CD14-positive monocyte (primary cell): Measurements from ENCODE around the gene KLF15. TPM values are rescaled to one million over a fixed set of nuclear protein-coding genes. Genes with fewer than 3 reads are reported as not detected.

Experiments
- DNase-seq, 3 donors: peaks; one replicate each; pipeline ENCODE4 v3.0.0-alpha.2; 2011 to 2022
- H2AFZ ChIP-seq: 2 replicates; pipeline ENCODE4 v1.6.0; 2012; ENCODE audit warnings: mild to moderate bottlenecking, low read depth, low read length, inconsistent platforms; ENCODE audit not compliant: insufficient read depth, poor library complexity, severe bottlenecking
- H3K27ac ChIP-seq, 2 donors: 1 replicate in 1 of 2; 2 replicates in 1 of 2; pipeline ENCODE4 v1.5.1; 2012 to 2013; ENCODE audit warnings: low read length in 2 of 2, control low read depth in 1 of 2, inconsistent platforms in 1 of 2, low read depth in 1 of 2, mild to moderate bottlenecking in 1 of 2
- H3K27me3 ChIP-seq, 2 donors: one replicate each; pipeline versions ENCODE4 v1.6.0 to v1.6.1; 2011 to 2013; ENCODE audit warnings: low read length in 2 of 2; ENCODE audit not compliant: control insufficient read depth in 2 of 2, insufficient read depth in 2 of 2
- H3K36me3 ChIP-seq, 2 donors: replicated peaks in 1 of 2; 1 replicate in 1 of 2; 2 replicates in 1 of 2; pipeline versions ENCODE4 v1.5.1 to v1.6.1; 2012 to 2013; ENCODE audit warnings: low read length in 2 of 2, control low read depth in 1 of 2, inconsistent platforms in 1 of 2, mild to moderate bottlenecking in 1 of 2; ENCODE audit not compliant: insufficient read depth in 2 of 2, control insufficient read depth in 1 of 2
- H3K4me1 ChIP-seq, 2 donors: 1 replicate in 1 of 2; 2 replicates in 1 of 2; pipeline versions ENCODE4 v1.5.1 to v1.6.1; 2012 to 2013; ENCODE audit warnings: low read length in 2 of 2, control low read depth in 1 of 2, inconsistent platforms in 1 of 2, mild to moderate bottlenecking in 1 of 2, moderate library complexity in 1 of 2; ENCODE audit not compliant: insufficient read depth in 2 of 2, control insufficient read depth in 1 of 2
- H3K4me2 ChIP-seq: replicated peaks from 2 replicates; pipeline ENCODE3; 2012; ENCODE audit warnings: low read length, moderate library complexity, mild to moderate bottlenecking; ENCODE audit not compliant: poor library complexity, severe bottlenecking; ENCODE audit errors: extremely low read depth
- H3K4me3 ChIP-seq, 3 experiments: fragments of 200-600 bp in 1 of 3; sonication (generic) in 1 of 3; replicated peaks in 1 of 3; 1 replicate in 2 of 3; 2 replicates in 1 of 3; pipeline ENCODE4 v1.5.1; 2011 to 2013; ENCODE audit warnings: low read length in 3 of 3, mild to moderate bottlenecking in 3 of 3, control low read depth in 2 of 3, low read depth in 2 of 3, inconsistent platforms in 1 of 3, moderate library complexity in 1 of 3
- H3K79me2 ChIP-seq: 2 replicates; pipeline ENCODE4 v1.6.0; 2012; ENCODE audit warnings: mild to moderate bottlenecking, control low read depth, inconsistent platforms, low read length, moderate library complexity; ENCODE audit not compliant: insufficient read depth
- H3K9ac ChIP-seq: 2 replicates; pipeline ENCODE4 v1.6.0; 2017; ENCODE audit warnings: low read length, mild to moderate bottlenecking; ENCODE audit not compliant: insufficient read depth, poor library complexity, severe bottlenecking
- H3K9me3 ChIP-seq, 2 donors: replicated peaks in 1 of 2; 1 replicate in 1 of 2; 2 replicates in 1 of 2; pipeline versions ENCODE4 v1.5.1 to v1.6.1; 2012 to 2013; ENCODE audit warnings: low read length in 2 of 2, control low read depth in 1 of 2; ENCODE audit not compliant: control insufficient read depth in 1 of 2, insufficient read depth in 1 of 2
- H4K20me1 ChIP-seq: 2 replicates; pipeline ENCODE4 v1.6.0; 2012; ENCODE audit warnings: mild to moderate bottlenecking, low read length, control low read depth, moderate library complexity; ENCODE audit not compliant: insufficient read depth
- H3K27ac Mint-ChIP-seq, 7 donors: one replicate each; pipeline ENCODE4 v1.8.0; 2020; ENCODE audit warnings: mild to moderate bottlenecking in 7 of 7, mixed read lengths in 7 of 7, moderate library complexity in 6 of 7, inconsistent platforms in 2 of 7
- H3K27me3 Mint-ChIP-seq, 3 donors: one replicate each; pipeline ENCODE4 v1.8.0; 2021 to 2022; ENCODE audit warnings: low read depth in 3 of 3, mild to moderate bottlenecking in 3 of 3, mixed read lengths in 3 of 3, moderate library complexity in 3 of 3, inconsistent platforms in 1 of 3
- H3K36me3 Mint-ChIP-seq, 2 donors: one replicate each; pipeline ENCODE4 v1.8.0; 2020; ENCODE audit warnings: mixed read lengths in 2 of 2, inconsistent platforms in 1 of 2, mild to moderate bottlenecking in 1 of 2
- H3K4me1 Mint-ChIP-seq: one replicate; pipeline ENCODE4 v1.8.0; 2020; ENCODE audit warnings: mild to moderate bottlenecking, mixed read lengths
- H3K4me3 Mint-ChIP-seq, 2 donors: one replicate each; pipeline ENCODE4 v1.8.0; 2020; ENCODE audit warnings: mild to moderate bottlenecking in 2 of 2, mixed read lengths in 2 of 2, moderate library complexity in 1 of 2
- H3K9me3 Mint-ChIP-seq, 7 donors: one replicate each; pipeline ENCODE4 v1.8.0; 2020 to 2022; ENCODE audit warnings: mixed read lengths in 7 of 7, mild to moderate bottlenecking in 6 of 7, moderate library complexity in 6 of 7, inconsistent platforms in 2 of 7
- CTCF ChIP-seq: fragments of 200-600 bp; IDR thresholded peaks from one replicate; pipeline ENCODE4 v1.8.0; 2022; ENCODE audit warnings: antibody characterized with exemption, mild to moderate bottlenecking
- WGBS: methylation state at CpG from one replicate; pipeline ENCODE4 v1.1.5; 2013; ENCODE audit warnings: missing lambda C conversion rate; ENCODE audit not compliant: insufficient coverage; 5-methylcytosine and 5-hydroxymethylcytosine counted together
- intact Hi-C, 2 donors: fragments of 100-400 bp; cut with micrococcal nuclease; formaldehyde crosslinking; loops; one replicate each; pipeline versions ENCODE4 v1.15.0 to v1.15.1; 2023
- polyA plus RNA-seq, 3 donors: library from polyadenylated mRNA; depleted of rRNA in 1 of 3; unstranded in 2 of 3; stranded (reverse) in 1 of 3; fragments of 300-500 nt in 2 of 3; fragments of >200 nt in 1 of 3; fragmentation: Illumina TruSeq in 2 of 3; gene quantifications; 1 replicate in 2 of 3; 2 replicates in 1 of 3; pipeline ENCODE4 v1.2.3, GENCODE V29; 2012 to 2021

Gene KLF15
- polyA plus RNA-seq, 3 donors, result not detected

- no peak for DNase-seq
- intact Hi-C loops, result no loop called here
- H3K4me1 ChIP-seq, result no peaks in the 10 kb centered on the region
- H4K20me1 ChIP-seq, result no peaks in the 10 kb centered on the region
- no peaks in the 10 kb centered on the region for H3K9me3 ChIP-seq
- no peak for TF ChIP-seq CTCF
- no peak overlapping the region for H3K4me2 ChIP-seq
- H2AFZ ChIP-seq, result no peak overlapping the region
- Mint-ChIP-seq H3K27me3 (peaks cover 3 to 9% (median 3%) of the 10 kb centered on the region in 3 donors), H3K4me1 (no peaks in the 10 kb centered on the region), H3K4me3 (no peak overlapping the region), H3K36me3 (no peaks in the 10 kb centered on the region), H3K27ac (no peak overlapping the region), H3K9me3 (peaks cover 0 to 2% (median 0%) of the 10 kb centered on the region in 7 donors)
- H3K27me3 ChIP-seq, result no peaks in the 10 kb centered on the region
- H3K36me3 ChIP-seq, result no peaks in the 10 kb centered on the region
- no peak overlapping the region for H3K9ac ChIP-seq
- H3K27ac ChIP-seq, result no peak overlapping the region
- WGBS, result 87% methylated on average over 4 of the region's 8 CpGs
- H3K4me3 ChIP-seq, result no peak overlapping the region
- H3K79me2 ChIP-seq, result no peaks in the 10 kb centered on the region
These were observed 9.6 kb downstream of the KLF15 start for GRCh38 chr3:126347543-126348161.

- 83% methylated on average over 1 of the region's 2 CpGs for WGBS
- H3K79me2 ChIP-seq, result no peaks in the 10 kb centered on the region
- intact Hi-C loops, result no loop called here
- no peak overlapping the region for H3K27ac ChIP-seq
- H3K27ac Mint-ChIP-seq, result no peak overlapping the region
- no peaks in the 10 kb centered on the region for H3K4me1 Mint-ChIP-seq
- H3K27me3 ChIP-seq, result no peaks in the 10 kb centered on the region
- DNase-seq, result no peak
- no peak overlapping the region for H3K4me3 Mint-ChIP-seq
- no peak overlapping the region for H3K4me2 ChIP-seq
- no peak overlapping the region for H3K4me3 ChIP-seq
- no peaks in the 10 kb centered on the region for H3K9me3 ChIP-seq
- H3K27me3 Mint-ChIP-seq, result peaks cover 3 to 7% (median 3%) of the 10 kb centered on the region in 3 donors
- TF ChIP-seq CTCF, result no peak
- H3K9me3 Mint-ChIP-seq, result peaks cover 0 to 2% (median 0%) of the 10 kb centered on the region in 7 donors
- no peaks in the 10 kb centered on the region for H3K36me3 Mint-ChIP-seq
- no peak overlapping the region for H3K9ac ChIP-seq
- H4K20me1 ChIP-seq, result no peaks in the 10 kb centered on the region
- no peak overlapping the region for H2AFZ ChIP-seq
- H3K4me1 ChIP-seq, result no peaks in the 10 kb centered on the region
- H3K36me3 ChIP-seq, result no peaks in the 10 kb centered on the region
These were observed 10.7 kb downstream of the KLF15 start for GRCh38 chr3:126346466-126346865.
